COLO668 (cell line): ENCODE measurements around the gene ODF4.
A peak's percentile ranks its signal among the peaks of the same experiment; 100 is the strongest.

Source experiments
- DNase-seq: peaks from one replicate; lab custom pipeline; 2025; ENCODE audit not compliant: unreplicated experiment; lab: John Stamatoyannopoulos, UW

Gene ODF4

GRCh38 chr17:8339540-8339939 lies at the start of gene ODF4:
ODF4 (plus strand) TSS chr17:8339840; CDS start chr17:8340052, 212 bp downstream.
- DNase-seq = no peak

- no peak for DNase-seq
These were observed 49.6 kb upstream of the ODF4 start for GRCh38 chr17:8290043-8290442.

GRCh38 chr17:8292639-8293395 lies 46.8 kb upstream of the ODF4 start:
- no peak for DNase-seq

GRCh38 chr17:8294361-8294760 lies 45.3 kb upstream of the ODF4 start:
- DNase-seq = no peak

- DNase-seq = no peak
These were observed 44.8 kb upstream of the ODF4 start for GRCh38 chr17:8294814-8295316.

GRCh38 chr17:8300226-8300625 lies 39.4 kb upstream of the ODF4 start:
- no peak for DNase-seq

GRCh38 chr17:8300627-8301242 lies 38.9 kb upstream of the ODF4 start:
- peak; percentile 31 for DNase-seq

- DNase-seq = no peak
These were observed 29.0 kb upstream of the ODF4 start for GRCh38 chr17:8310601-8311123.

- no peak for DNase-seq
These were observed 28.4 kb upstream of the ODF4 start for GRCh38 chr17:8311131-8311790.

GRCh38 chr17:8312251-8312650 lies 27.4 kb upstream of the ODF4 start:
- DNase-seq = no peak

- no peak for DNase-seq
These were observed 26.7 kb upstream of the ODF4 start for GRCh38 chr17:8312726-8313600.

- no peak for DNase-seq
These were observed 24.6 kb upstream of the ODF4 start for GRCh38 chr17:8314797-8315763.

- peak; percentile 2 for DNase-seq
These were observed 23.8 kb upstream of the ODF4 start for GRCh38 chr17:8315764-8316217.

GRCh38 chr17:8318010-8318935 lies 21.4 kb upstream of the ODF4 start:
- DNase-seq = no peak

- no peak for DNase-seq
These were observed 19.4 kb upstream of the ODF4 start for GRCh38 chr17:8320262-8320661.

GRCh38 chr17:8320990-8321389 lies 18.6 kb upstream of the ODF4 start:
- no peak for DNase-seq

GRCh38 chr17:8322061-8322460 lies 17.6 kb upstream of the ODF4 start:
- no peak for DNase-seq

- no peak for DNase-seq
These were observed 15.5 kb upstream of the ODF4 start for GRCh38 chr17:8324132-8324531.
